Activated CD4-positive, CD25-positive, alpha-beta regulatory T cell treated with anti-CD3 and anti-CD28 coated beads, Interleukin-2, amount 50 U/mL, for 24 hours (primary cell): ENCODE data around the gene NDST1.
"Not testable (repeated sequence)": the region's sequence is repeated elsewhere in the genome, so short reads cannot be mapped to it uniquely, and the experiment has no call there.

Source experiments
- ATAC-seq, 2 donors: fragments of 150-1000 bp; cut with Tn5 transposase; one replicate each; pipeline ENCODE4 v1.10.0; 2021; ENCODE audit warnings: mild to moderate bottlenecking in 1 of 2, moderate library complexity in 1 of 2

Gene NDST1

GRCh38 chr5:150507474-150508276 is at the start of gene NDST1:
NDST1 (plus strand) TSS chr5:150508131; CDS start chr5:150521255, 13,124 bp downstream.
- ATAC-seq, result no peak

- ATAC-seq, result peak; percentile 96 to 97
These were observed 49.0 kb upstream of the NDST1 start for GRCh38 chr5:150458802-150459557.

GRCh38 chr5:150460781-150461180 is 47.1 kb upstream of the NDST1 start:
- no peak for ATAC-seq

- ATAC-seq, result no peak
These were observed 46.7 kb upstream of the NDST1 start for GRCh38 chr5:150461231-150461630.

GRCh38 chr5:150464554-150465012 is 43.3 kb upstream of the NDST1 start:
- no peak for ATAC-seq

- no peak for ATAC-seq
These were observed 42.0 kb upstream of the NDST1 start for GRCh38 chr5:150465927-150466326.

- ATAC-seq, result no peak
These were observed 39.7 kb upstream of the NDST1 start for GRCh38 chr5:150468206-150468605.

- no peak for ATAC-seq
These were observed 38.0 kb upstream of the NDST1 start for GRCh38 chr5:150469718-150470469.

GRCh38 chr5:150473673-150474358 is 34.1 kb upstream of the NDST1 start:
- no peak for ATAC-seq

- ATAC-seq, result not testable (repeated sequence)
These were observed 31.4 kb upstream of the NDST1 start for GRCh38 chr5:150476568-150476967.

- ATAC-seq, result no peak
These were observed 28.5 kb upstream of the NDST1 start for GRCh38 chr5:150479416-150479815.

- ATAC-seq, result no peak
These were observed 26.3 kb upstream of the NDST1 start for GRCh38 chr5:150481708-150481965.

- no peak for ATAC-seq
These were observed 25.9 kb upstream of the NDST1 start for GRCh38 chr5:150481972-150482406.

GRCh38 chr5:150484964-150485692 is 22.8 kb upstream of the NDST1 start:
- ATAC-seq, result no peak

- ATAC-seq, result peak; percentile 14 to 18
These were observed 22.1 kb upstream of the NDST1 start for GRCh38 chr5:150485693-150486401.

GRCh38 chr5:150486402-150487198 is 21.3 kb upstream of the NDST1 start:
- peak; percentile 32 to 39 for ATAC-seq

- ATAC-seq, result no peak
These were observed 20.5 kb upstream of the NDST1 start for GRCh38 chr5:150487199-150488061.

GRCh38 chr5:150488519-150489359 is 19.2 kb upstream of the NDST1 start:
- no peak for ATAC-seq
